ENCODE measurements around the gene ANHX. TPM values are rescaled to one million over a fixed set of nuclear protein-coding genes. Genes with fewer than 3 reads are reported as not detected.

The ANHX gene
- total and polyA plus RNA-seq, 2 of the 13 experiments (the other 11 are each of a cell fraction or from before 2014, with no cell fraction given), result not detected

DNA sequence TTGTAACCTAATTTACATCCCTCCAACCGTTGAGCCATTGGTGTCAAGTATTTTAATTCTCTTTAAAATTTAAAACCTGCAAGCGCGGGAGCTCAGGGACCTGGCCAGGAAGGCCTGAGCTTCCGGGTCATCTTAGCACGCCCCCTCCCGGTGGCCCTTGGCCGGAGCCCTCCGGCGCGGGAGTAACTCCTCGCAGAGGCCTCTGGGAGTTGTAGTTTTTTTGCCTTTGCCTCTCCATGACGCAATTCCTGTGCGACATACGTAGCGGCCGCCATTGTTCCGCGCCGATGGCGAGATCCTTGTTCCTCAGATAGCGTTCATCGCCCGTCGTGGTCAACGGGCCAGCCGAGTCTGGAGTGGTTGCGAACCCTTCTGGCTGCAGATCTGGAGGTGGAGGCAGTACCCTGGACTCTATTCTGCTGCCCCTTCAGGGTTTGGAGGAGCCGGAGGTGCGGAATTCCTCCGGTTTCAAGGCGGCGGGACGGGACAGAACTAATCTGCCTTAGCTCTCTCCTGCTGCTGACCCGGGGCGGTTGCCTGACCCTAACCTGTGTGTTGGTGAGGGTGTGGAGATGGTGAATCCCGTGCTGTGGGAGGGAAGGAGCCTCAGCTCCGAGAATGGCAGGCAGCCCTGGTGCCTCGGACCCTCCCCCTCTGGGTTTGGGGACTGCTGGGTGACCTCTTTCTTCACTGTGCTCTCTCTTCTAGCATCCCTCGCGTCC lies 54.3 kb downstream of the ANHX start, which contains the start of gene ZNF268 (continued):
- TF ChIP-seq, protein P1, sequence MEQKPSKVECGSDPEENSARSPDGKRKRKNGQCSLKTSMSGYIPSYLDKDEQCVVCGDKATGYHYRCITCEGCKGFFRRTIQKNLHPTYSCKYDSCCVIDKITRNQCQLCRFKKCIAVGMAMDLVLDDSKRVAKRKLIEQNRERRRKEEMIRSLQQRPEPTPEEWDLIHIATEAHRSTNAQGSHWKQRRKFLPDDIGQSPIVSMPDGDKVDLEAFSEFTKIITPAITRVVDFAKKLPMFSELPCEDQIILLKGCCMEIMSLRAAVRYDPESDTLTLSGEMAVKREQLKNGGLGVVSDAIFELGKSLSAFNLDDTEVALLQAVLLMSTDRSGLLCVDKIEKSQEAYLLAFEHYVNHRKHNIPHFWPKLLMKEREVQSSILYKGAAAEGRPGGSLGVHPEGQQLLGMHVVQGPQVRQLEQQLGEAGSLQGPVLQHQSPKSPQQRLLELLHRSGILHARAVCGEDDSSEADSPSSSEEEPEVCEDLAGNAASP (CRISPR knock-in tag; IDR thresholded peaks at IDR 0.05; ENCODE audit: borderline replicate concordance), result 0 out of 2 replicates have a peak, but pooled peaks have one; percentile 67
- TF ChIP-seq HBP1 (CRISPR knock-in tag; IDR thresholded peaks at IDR 0.05; ENCODE audit: low read depth), result 0 out of 2 replicates have a peak, but pooled peaks have one; percentile 71
- TF ChIP-seq CEBPZ (IDR thresholded peaks at IDR 0.05; ENCODE audit: low read length), result no peak
- peak; percentile 50 for TF ChIP-seq FOSL2 (CRISPR knock-in tag; IDR thresholded peaks at IDR 0.05)
- no peak for TF ChIP-seq NCOA1 (CRISPR knock-in tag; IDR thresholded peaks at IDR 0.05)
- TF ChIP-seq THAP11 (CRISPR knock-in tag; IDR thresholded peaks at IDR 0.05), result peak; percentile 100
- peak; percentile 51; the same call in 1 of the 2 replicates for TF ChIP-seq ARNTL (CRISPR knock-in tag; IDR thresholded peaks at IDR 0.05)
- peak; percentile 64; the same call in 1 of the 2 replicates for TF ChIP-seq SMAD3 (CRISPR knock-in tag; IDR thresholded peaks at IDR 0.05)
- 0 out of 2 replicates have a peak, but pooled peaks have one; percentile 49 for TF ChIP-seq KLF6 (CRISPR knock-in tag; IDR thresholded peaks at IDR 0.05)
- TF ChIP-seq EZH2 (conservative IDR thresholded peaks at IDR 0.05; ENCODE audit: low read depth, low read length), result no peak
- TF ChIP-seq SATB2 (CRISPR knock-in tag; IDR thresholded peaks at IDR 0.05), result no peak
- TF ChIP-seq KDM5B (CRISPR knock-in tag; IDR thresholded peaks at IDR 0.05; ENCODE audit: borderline replicate concordance), result peak; percentile 51; the same call in 1 of the 2 replicates
- TF ChIP-seq ZNF777 (CRISPR knock-in tag; IDR thresholded peaks at IDR 0.05), result 0 out of 2 replicates have a peak, but pooled peaks have one; percentile 35
- no peak for TF ChIP-seq ZNF382 (CRISPR knock-in tag; IDR thresholded peaks at IDR 0.05; ENCODE audit: borderline replicate concordance)
- TF ChIP-seq, protein P2, sequence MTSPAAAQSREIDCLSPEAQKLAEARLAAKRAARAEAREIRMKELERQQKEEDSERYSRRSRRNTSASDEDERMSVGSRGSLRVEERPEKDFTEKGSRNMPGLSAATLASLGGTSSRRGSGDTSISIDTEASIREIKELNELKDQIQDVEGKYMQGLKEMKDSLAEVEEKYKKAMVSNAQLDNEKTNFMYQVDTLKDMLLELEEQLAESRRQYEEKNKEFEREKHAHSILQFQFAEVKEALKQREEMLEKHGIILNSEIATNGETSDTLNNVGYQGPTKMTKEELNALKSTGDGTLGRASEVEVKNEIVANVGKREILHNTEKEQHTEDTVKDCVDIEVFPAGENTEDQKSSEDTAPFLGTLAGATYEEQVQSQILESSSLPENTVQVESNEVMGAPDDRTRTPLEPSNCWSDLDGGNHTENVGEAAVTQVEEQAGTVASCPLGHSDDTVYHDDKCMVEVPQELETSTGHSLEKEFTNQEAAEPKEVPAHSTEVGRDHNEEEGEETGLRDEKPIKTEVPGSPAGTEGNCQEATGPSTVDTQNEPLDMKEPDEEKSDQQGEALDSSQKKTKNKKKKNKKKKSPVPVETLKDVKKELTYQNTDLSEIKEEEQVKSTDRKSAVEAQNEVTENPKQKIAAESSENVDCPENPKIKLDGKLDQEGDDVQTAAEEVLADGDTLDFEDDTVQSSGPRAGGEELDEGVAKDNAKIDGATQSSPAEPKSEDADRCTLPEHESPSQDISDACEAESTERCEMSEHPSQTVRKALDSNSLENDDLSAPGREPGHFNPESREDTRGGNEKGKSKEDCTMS (CRISPR knock-in tag; conservative IDR thresholded peaks at IDR 0.05), result no peak
- TF ChIP-seq JDP2 (CRISPR knock-in tag; IDR thresholded peaks at IDR 0.05; ENCODE audit: borderline replicate concordance), result no peak
- TF ChIP-seq ZNF276 (CRISPR knock-in tag; IDR thresholded peaks at IDR 0.05; ENCODE audit: low read depth), result no peak
- peak; percentile 55; the same call in 1 of the 2 replicates for TF ChIP-seq MXD4 (CRISPR knock-in tag; IDR thresholded peaks at IDR 0.05)
- TF ChIP-seq DR1 (CRISPR knock-in tag; IDR thresholded peaks at IDR 0.05), result no peak
